ENCODE measurements around the gene ZSCAN22.
A peak's percentile ranks its signal among the peaks of the same experiment; 100 is the strongest.

Gene ZSCAN22

DNA sequence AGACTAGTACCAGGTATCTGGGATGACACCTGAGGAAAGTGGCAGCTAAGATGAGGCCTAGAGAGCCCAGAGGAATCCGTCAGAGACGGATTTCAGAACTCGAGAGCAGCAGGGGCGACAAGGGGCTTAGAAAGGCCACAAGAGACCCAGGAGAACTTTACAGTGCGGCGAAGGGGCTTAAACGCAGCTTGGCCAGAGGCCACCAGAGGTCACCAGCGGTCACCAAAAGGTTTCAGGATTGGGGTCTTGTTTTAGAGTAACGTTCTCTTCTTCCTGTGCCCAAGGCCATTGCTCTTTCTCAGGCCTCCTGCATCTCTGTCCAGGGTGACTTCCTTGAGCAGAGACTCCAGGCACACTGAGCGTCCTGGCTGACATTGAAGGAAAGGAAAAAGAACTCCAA lies 2.2 kb downstream of the ZSCAN22 start:
- Histone ChIP-seq H3K4me3 (ENCODE audit: low read depth, low read length, poor library complexity, severe bottlenecking) (no peak overlapping the region), H3F3A (ENCODE audit: insufficient read depth, low read length) (no peaks in the 10 kb centered on the region), H3K79me2 (ENCODE audit: insufficient read depth, low read length) (no peaks in the 10 kb centered on the region), H3K9ac (ENCODE audit: low read length) (peak overlapping the region; percentile 19; the same call in 1 of the 2 replicates), H3K9me3 (ENCODE audit: low read length) (no peaks in the 10 kb centered on the region), H3K27ac (ENCODE audit: low read depth, low read length, poor library complexity, severe bottlenecking) (no peak overlapping the region), H3K36me3 (ENCODE audit: insufficient read depth, low read length) (no peaks in the 10 kb centered on the region), H2AFZ (ENCODE audit: low read length) (no peak overlapping the region), H4K20me1 (ENCODE audit: insufficient read depth, low read length) (no peaks in the 10 kb centered on the region), H3K4me2 (ENCODE audit: low read length) (peak overlapping the region; percentile 71; the same call in 1 of the 2 replicates), H3K27me3 (ENCODE audit: insufficient read depth, low read length) (no peaks in the 10 kb centered on the region), H3K9me2 (ENCODE audit: low read depth, low read length) (no peaks in the 10 kb centered on the region), H3K4me1 (ENCODE audit: insufficient read depth, low read length, severe bottlenecking) (peaks cover 34% of the 10 kb centered on the region)
- TF ChIP-seq EZH2 (IDR thresholded peaks at IDR 0.05; ENCODE audit: borderline replicate concordance, low read length) = no peak
- TF ChIP-seq, protein P1, sequence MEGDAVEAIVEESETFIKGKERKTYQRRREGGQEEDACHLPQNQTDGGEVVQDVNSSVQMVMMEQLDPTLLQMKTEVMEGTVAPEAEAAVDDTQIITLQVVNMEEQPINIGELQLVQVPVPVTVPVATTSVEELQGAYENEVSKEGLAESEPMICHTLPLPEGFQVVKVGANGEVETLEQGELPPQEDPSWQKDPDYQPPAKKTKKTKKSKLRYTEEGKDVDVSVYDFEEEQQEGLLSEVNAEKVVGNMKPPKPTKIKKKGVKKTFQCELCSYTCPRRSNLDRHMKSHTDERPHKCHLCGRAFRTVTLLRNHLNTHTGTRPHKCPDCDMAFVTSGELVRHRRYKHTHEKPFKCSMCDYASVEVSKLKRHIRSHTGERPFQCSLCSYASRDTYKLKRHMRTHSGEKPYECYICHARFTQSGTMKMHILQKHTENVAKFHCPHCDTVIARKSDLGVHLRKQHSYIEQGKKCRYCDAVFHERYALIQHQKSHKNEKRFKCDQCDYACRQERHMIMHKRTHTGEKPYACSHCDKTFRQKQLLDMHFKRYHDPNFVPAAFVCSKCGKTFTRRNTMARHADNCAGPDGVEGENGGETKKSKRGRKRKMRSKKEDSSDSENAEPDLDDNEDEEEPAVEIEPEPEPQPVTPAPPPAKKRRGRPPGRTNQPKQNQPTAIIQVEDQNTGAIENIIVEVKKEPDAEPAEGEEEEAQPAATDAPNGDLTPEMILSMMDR (IDR thresholded peaks at IDR 0.05; ENCODE audit: low read length) = peak; percentile 67

DNA sequence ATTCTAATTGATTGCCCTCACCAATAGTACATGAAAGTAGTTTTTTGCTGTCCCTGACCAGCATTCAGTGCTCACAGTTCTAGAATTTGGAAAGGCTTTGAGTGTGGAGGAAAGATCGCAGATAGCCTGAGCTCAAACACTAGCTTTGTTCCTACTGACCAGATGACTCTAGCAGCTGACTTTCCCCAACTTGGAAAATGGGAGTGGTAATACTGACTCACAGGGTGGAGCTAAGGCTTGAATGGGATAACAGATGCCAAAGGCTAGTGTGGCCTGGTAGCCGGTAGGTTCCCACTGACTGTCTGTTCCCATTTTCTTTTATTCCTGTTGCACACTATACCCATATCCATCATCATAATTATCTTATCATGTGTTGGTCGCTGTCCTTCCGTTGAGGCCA lies 3.7 kb downstream of the ZSCAN22 start:
- Histone ChIP-seq H3K9me2 (ENCODE audit: low read depth, low read length) (no peaks in the 10 kb centered on the region), H4K20me1 (ENCODE audit: insufficient read depth, low read length) (no peaks in the 10 kb centered on the region), H2AFZ (ENCODE audit: low read length) (no peak overlapping the region), H3K4me1 (ENCODE audit: insufficient read depth, low read length, severe bottlenecking) (peaks cover 29% of the 10 kb centered on the region), H3K4me2 (ENCODE audit: low read length) (no peak overlapping the region), H3K9ac (ENCODE audit: low read length) (no peak overlapping the region), H3K79me2 (ENCODE audit: insufficient read depth, low read length) (no peaks in the 10 kb centered on the region), H3K36me3 (ENCODE audit: insufficient read depth, low read length) (peaks cover 9% of the 10 kb centered on the region; the same call in 1 of the 2 replicates), H3K9me3 (ENCODE audit: low read length) (no peaks in the 10 kb centered on the region), H3F3A (ENCODE audit: insufficient read depth, low read length) (no peaks in the 10 kb centered on the region), H3K27ac (ENCODE audit: low read depth, low read length, poor library complexity, severe bottlenecking) (no peak overlapping the region), H3K27me3 (ENCODE audit: insufficient read depth, low read length) (no peaks in the 10 kb centered on the region), H3K4me3 (ENCODE audit: low read depth, low read length, poor library complexity, severe bottlenecking) (no peak overlapping the region)
- TF ChIP-seq, protein P1 (IDR thresholded peaks at IDR 0.05; ENCODE audit: low read length) = no peak
- no peak for TF ChIP-seq EZH2 (IDR thresholded peaks at IDR 0.05; ENCODE audit: borderline replicate concordance, low read length)

DNA sequence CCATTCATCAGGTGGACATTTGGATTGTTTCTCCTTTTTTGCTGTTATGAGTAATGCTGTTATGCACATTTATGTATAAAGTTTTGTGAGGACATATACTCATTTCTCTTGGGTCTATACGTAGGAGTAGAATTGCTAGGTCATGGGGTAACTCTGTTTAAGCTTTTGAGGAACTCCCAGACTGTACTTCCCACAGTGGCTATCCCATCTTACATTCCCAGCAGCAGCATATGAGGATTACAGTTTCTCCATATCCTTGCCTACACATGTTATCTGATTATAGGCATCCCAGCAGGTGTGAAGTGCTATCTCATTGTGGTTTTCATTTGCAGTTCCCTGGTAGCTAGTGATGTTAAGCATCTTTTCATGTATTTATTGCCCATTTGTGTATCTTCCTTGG lies 5.9 kb downstream of the ZSCAN22 start:
- Histone ChIP-seq H2AFZ (ENCODE audit: low read length) (no peak overlapping the region), H3K9me3 (ENCODE audit: low read length) (no peaks in the 10 kb centered on the region), H3K9me2 (ENCODE audit: low read depth, low read length) (no peaks in the 10 kb centered on the region), H3F3A (ENCODE audit: insufficient read depth, low read length) (no peaks in the 10 kb centered on the region), H3K36me3 (ENCODE audit: insufficient read depth, low read length) (peaks cover 21% of the 10 kb centered on the region; the same call in 1 of the 2 replicates), H3K4me1 (ENCODE audit: insufficient read depth, low read length, severe bottlenecking) (peaks cover 17% of the 10 kb centered on the region), H3K4me3 (ENCODE audit: low read depth, low read length, poor library complexity, severe bottlenecking) (no peak overlapping the region), H4K20me1 (ENCODE audit: insufficient read depth, low read length) (no peaks in the 10 kb centered on the region), H3K27ac (ENCODE audit: low read depth, low read length, poor library complexity, severe bottlenecking) (no peak overlapping the region), H3K79me2 (ENCODE audit: insufficient read depth, low read length) (no peaks in the 10 kb centered on the region), H3K27me3 (ENCODE audit: insufficient read depth, low read length) (no peaks in the 10 kb centered on the region), H3K4me2 (ENCODE audit: low read length) (no peak overlapping the region), H3K9ac (ENCODE audit: low read length) (no peak overlapping the region)
- no peak for TF ChIP-seq EZH2 (IDR thresholded peaks at IDR 0.05; ENCODE audit: borderline replicate concordance, low read length)
- TF ChIP-seq, protein P1 (IDR thresholded peaks at IDR 0.05; ENCODE audit: low read length) = no peak

All from OCI-LY1 (cell line).